OCI-LY3 (cell line): ENCODE data around the gene TAS2R19.

Experiments
- CTCF ChIP-seq: fragments of 200-600, 300-600 bp; sonication (generic); IDR thresholded peaks from 2 replicates; pipeline ENCODE4 v1.5.1; 2014; ENCODE audit warnings: antibody characterized with exemption, low read length, low read depth
- EZH2phosphoT487 ChIP-seq: fragments of 200-600 bp; shearing (Covaris generic); IDR thresholded peaks from 2 replicates; pipeline ENCODE4 v1.6.1; 2018; ENCODE audit warnings: antibody characterized with exemption, mixed run types, low read depth

- TF ChIP-seq EZH2phosphoT487 (no peak), CTCF (no peak)
These were observed 32.9 kb upstream of the TAS2R19 start for GRCh38 chr12:11055306-11055705.
